ENCODE data around the gene KCNK2.
"Not testable (repeated sequence)": the region's sequence is repeated elsewhere in the genome, so short reads cannot be mapped to it uniquely, and the experiment has no call there.

Gene KCNK2

GRCh38 chr1:215141460-215141859 is 58.9 kb downstream of the KCNK2 start:
- no peaks in the 10 kb centered on the region for H3K36me3 Mint-ChIP-seq (ENCODE audit: insufficient read depth)
- no peaks in the 10 kb centered on the region for H3K4me1 Mint-ChIP-seq
- H3K27ac Mint-ChIP-seq (ENCODE audit: low read depth): no peak overlapping the region
- no peak overlapping the region for H3K4me3 Mint-ChIP-seq
- no peak for ATAC-seq (replicated peaks; ENCODE audit: extremely low read depth, poor library complexity, severe bottlenecking)
- H3K27me3 Mint-ChIP-seq: no peaks in the 10 kb centered on the region
- no peak for DNase-seq (ENCODE audit: low spot score in 2 of 2)
- H3K9me3 Mint-ChIP-seq: peaks cover 6% of the 10 kb centered on the region

- no peak for DNase-seq (ENCODE audit: low spot score in 2 of 2)
- Mint-ChIP-seq H3K27me3 (no peaks in the 10 kb centered on the region), H3K9me3 (peaks cover 6% of the 10 kb centered on the region), H3K36me3 (ENCODE audit: insufficient read depth) (no peaks in the 10 kb centered on the region), H3K4me1 (no peaks in the 10 kb centered on the region), H3K4me3 (no peak overlapping the region), H3K27ac (ENCODE audit: low read depth) (no peak overlapping the region)
- no peak for ATAC-seq (replicated peaks; ENCODE audit: extremely low read depth, poor library complexity, severe bottlenecking)
Measured at GRCh38 chr1:215143497-215143896, 61.0 kb downstream of the KCNK2 start.

GRCh38 chr1:215146240-215146975 is 63.9 kb downstream of the KCNK2 start:
- H3K27me3 Mint-ChIP-seq: no peaks in the 10 kb centered on the region
- H3K4me1 Mint-ChIP-seq: no peaks in the 10 kb centered on the region
- peaks cover 6% of the 10 kb centered on the region for H3K9me3 Mint-ChIP-seq
- H3K27ac Mint-ChIP-seq (ENCODE audit: low read depth): no peak overlapping the region
- H3K4me3 Mint-ChIP-seq: no peak overlapping the region
- ATAC-seq (replicated peaks; ENCODE audit: extremely low read depth, poor library complexity, severe bottlenecking): no peak
- DNase-seq (ENCODE audit: low spot score in 2 of 2): no peak
- H3K36me3 Mint-ChIP-seq (ENCODE audit: insufficient read depth): no peaks in the 10 kb centered on the region

- Mint-ChIP-seq H3K27me3 (no peaks in the 10 kb centered on the region), H3K4me3 (no peak overlapping the region), H3K4me1 (no peaks in the 10 kb centered on the region), H3K36me3 (ENCODE audit: insufficient read depth) (no peaks in the 10 kb centered on the region), H3K27ac (ENCODE audit: low read depth) (no peak overlapping the region), H3K9me3 (peaks cover 3% of the 10 kb centered on the region)
- ATAC-seq (replicated peaks; ENCODE audit: extremely low read depth, poor library complexity, severe bottlenecking) (no peak), DNase-seq (ENCODE audit: low spot score in 2 of 2) (no peak)
Measured at GRCh38 chr1:215147024-215147423, 64.5 kb downstream of the KCNK2 start.

GRCh38 chr1:215151841-215152549 is 69.5 kb downstream of the KCNK2 start:
- H3K4me3 Mint-ChIP-seq: no peak overlapping the region
- DNase-seq (ENCODE audit: low spot score in 2 of 2) (no peak), ATAC-seq (replicated peaks; ENCODE audit: extremely low read depth, poor library complexity, severe bottlenecking) (no peak)
- H3K27me3 Mint-ChIP-seq: no peaks in the 10 kb centered on the region
- H3K9me3 Mint-ChIP-seq: no peaks in the 10 kb centered on the region
- H3K4me1 Mint-ChIP-seq: no peaks in the 10 kb centered on the region
- H3K36me3 Mint-ChIP-seq (ENCODE audit: insufficient read depth): no peaks in the 10 kb centered on the region
- no peak overlapping the region for H3K27ac Mint-ChIP-seq (ENCODE audit: low read depth)

GRCh38 chr1:215156232-215156631 is 73.7 kb downstream of the KCNK2 start:
- Mint-ChIP-seq H3K4me1 (no peaks in the 10 kb centered on the region), H3K9me3 (peaks cover 13% of the 10 kb centered on the region), H3K4me3 (no peak overlapping the region), H3K36me3 (ENCODE audit: insufficient read depth) (no peaks in the 10 kb centered on the region), H3K27ac (ENCODE audit: low read depth) (no peak overlapping the region), H3K27me3 (no peaks in the 10 kb centered on the region)
- DNase-seq (ENCODE audit: low spot score in 2 of 2) (no peak), ATAC-seq (replicated peaks; ENCODE audit: extremely low read depth, poor library complexity, severe bottlenecking) (no peak)

GRCh38 chr1:215160351-215160750 is 77.8 kb downstream of the KCNK2 start:
- no peak overlapping the region for H3K4me3 Mint-ChIP-seq
- H3K9me3 Mint-ChIP-seq: peaks cover 30% of the 10 kb centered on the region
- H3K36me3 Mint-ChIP-seq (ENCODE audit: insufficient read depth): no peaks in the 10 kb centered on the region
- no peaks in the 10 kb centered on the region for H3K27me3 Mint-ChIP-seq
- ATAC-seq (replicated peaks; ENCODE audit: extremely low read depth, poor library complexity, severe bottlenecking) (no peak), DNase-seq (ENCODE audit: low spot score in 2 of 2) (no peak)
- H3K4me1 Mint-ChIP-seq: no peaks in the 10 kb centered on the region
- H3K27ac Mint-ChIP-seq (ENCODE audit: low read depth): no peak overlapping the region

GRCh38 chr1:215163144-215163543 is 80.6 kb downstream of the KCNK2 start:
- not testable (repeated sequence) for H3K4me1 Mint-ChIP-seq; H3K36me3 Mint-ChIP-seq (ENCODE audit: insufficient read depth); H3K4me3 Mint-ChIP-seq; H3K27ac Mint-ChIP-seq (ENCODE audit: low read depth); H3K27me3 Mint-ChIP-seq; ATAC-seq (replicated peaks; ENCODE audit: extremely low read depth, poor library complexity, severe bottlenecking); DNase-seq (ENCODE audit: low spot score in 2 of 2)
- peaks cover 28% of the 10 kb centered on the region for H3K9me3 Mint-ChIP-seq

- H3K36me3 Mint-ChIP-seq (ENCODE audit: insufficient read depth): no peaks in the 10 kb centered on the region
- DNase-seq (ENCODE audit: low spot score in 2 of 2) (no peak), ATAC-seq (replicated peaks; ENCODE audit: extremely low read depth, poor library complexity, severe bottlenecking) (no peak)
- peaks cover 18% of the 10 kb centered on the region for H3K9me3 Mint-ChIP-seq
- H3K27me3 Mint-ChIP-seq: no peaks in the 10 kb centered on the region
- no peak overlapping the region for H3K27ac Mint-ChIP-seq (ENCODE audit: low read depth)
- H3K4me1 Mint-ChIP-seq: no peaks in the 10 kb centered on the region
- H3K4me3 Mint-ChIP-seq: no peak overlapping the region
Measured at GRCh38 chr1:215166886-215167285, 84.3 kb downstream of the KCNK2 start.

GRCh38 chr1:215181518-215181917 is 99.0 kb downstream of the KCNK2 start:
- Mint-ChIP-seq H3K4me1 (no peaks in the 10 kb centered on the region), H3K27me3 (no peaks in the 10 kb centered on the region), H3K9me3 (peaks cover 10% of the 10 kb centered on the region), H3K4me3 (no peak overlapping the region), H3K27ac (ENCODE audit: low read depth) (no peak overlapping the region), H3K36me3 (ENCODE audit: insufficient read depth) (no peaks in the 10 kb centered on the region)
- no peak for ATAC-seq (replicated peaks; ENCODE audit: extremely low read depth, poor library complexity, severe bottlenecking)
- DNase-seq (ENCODE audit: low spot score in 2 of 2): no peak

- H3K4me3 Mint-ChIP-seq: no peak overlapping the region
- no peak for DNase-seq (ENCODE audit: low spot score in 2 of 2)
- H3K4me1 Mint-ChIP-seq: no peaks in the 10 kb centered on the region
- H3K27me3 Mint-ChIP-seq: no peaks in the 10 kb centered on the region
- H3K27ac Mint-ChIP-seq (ENCODE audit: low read depth): no peak overlapping the region
- H3K36me3 Mint-ChIP-seq (ENCODE audit: insufficient read depth): no peaks in the 10 kb centered on the region
- no peak for ATAC-seq (replicated peaks; ENCODE audit: extremely low read depth, poor library complexity, severe bottlenecking)
- no peaks in the 10 kb centered on the region for H3K9me3 Mint-ChIP-seq
Measured at GRCh38 chr1:215185067-215185620, 102.6 kb downstream of the KCNK2 start.

- DNase-seq (ENCODE audit: low spot score in 2 of 2): no peak
- H3K27me3 Mint-ChIP-seq: no peaks in the 10 kb centered on the region
- H3K4me1 Mint-ChIP-seq: no peaks in the 10 kb centered on the region
- ATAC-seq (replicated peaks; ENCODE audit: extremely low read depth, poor library complexity, severe bottlenecking): no peak
- no peaks in the 10 kb centered on the region for H3K36me3 Mint-ChIP-seq (ENCODE audit: insufficient read depth)
- no peak overlapping the region for H3K27ac Mint-ChIP-seq (ENCODE audit: low read depth)
- H3K4me3 Mint-ChIP-seq: no peak overlapping the region
- peaks cover 9% of the 10 kb centered on the region for H3K9me3 Mint-ChIP-seq
Measured at GRCh38 chr1:215188302-215188950, 105.9 kb downstream of the KCNK2 start.

All from central memory CD8-positive, alpha-beta T cell (primary cell).